ENCODE data around the gene TMEM141. TPM values are rescaled to one million over a fixed set of nuclear protein-coding genes. Genes with fewer than 3 reads are reported as not detected.
A peak's percentile ranks its signal among the peaks of the same experiment; 100 is the strongest.

TMEM141 gene
- total RNA-seq (2022) (64.1 and 75.8 TPM in 2 replicates), Bru-seq, nascent RNA (percentile 71 among the genes with signal in this experiment), BruChase-seq, experiment 1, labeled RNA remaining after a 6-hour chase (percentile 86 among the genes with signal in this experiment), BruChase-seq, experiment 2, labeled RNA remaining after a 2-hour chase (percentile 71 among the genes with signal in this experiment)
- long read RNA-seq, transcript TMEM141-201 (5 exons, 768 nt), result major isoform, 52 of 71 reads
- long read RNA-seq, transcript TMEM141-202 (5 exons, 839 nt), result minor isoform, 5 of 71 reads
- long read RNA-seq, transcript TMEM141-204 (4 exons, 683 nt), result minor isoform, 6 of 71 reads
- long read RNA-seq, partial matches to known transcripts, result 1 of 71 reads
- long read RNA-seq, other reads (novel, unspliced or antisense), result 6 of 71 reads

GRCh38 chr9:136790640-136791515 lies at the start of gene TMEM141:
Gene TMEM141, plus strand, starts transcription at chr9:136791344. Its CDS starts 27 bp downstream, at chr9:136791371.
- Mint-ChIP-seq H3K9me3 (ENCODE audit: low read depth, unreplicated experiment) (no peaks in the 10 kb centered on the region), H3K36me3 (ENCODE audit: insufficient read depth, unreplicated experiment) (peaks cover 36% of the 10 kb centered on the region), H3K27me3 (ENCODE audit: unreplicated experiment) (peaks cover 3% of the 10 kb centered on the region), H3K4me1 (ENCODE audit: low read depth, unreplicated experiment) (peaks cover 30% of the 10 kb centered on the region), H3K27ac (ENCODE audit: unreplicated experiment) (peak within 1 kb of the TSS; percentile 52), H3K4me3 (ENCODE audit: low read depth, unreplicated experiment) (peak within 1 kb of the TSS; percentile 72)
- CTCF ChIA-PET, result interaction anchor here (0.6 to 1.0 kb wide), 5 partner anchors 8 to 339 kb away, joined by 3 to 5 read pairs (median 3); partner anchors contain the start of gene AJM1
- BruUV-seq (replicated peaks), result no TSS peak
- TF ChIP-seq CTCF (IDR thresholded peaks at IDR 0.05; ENCODE audit: unreplicated experiment), result no peak
- peak; percentile 98 for DNase-seq
- intact Hi-C loops (cut with micrococcal nuclease; ENCODE audit: unreplicated experiment), result no loop called here

- DNase-seq, result no peak
- H3K36me3 Mint-ChIP-seq (ENCODE audit: insufficient read depth, unreplicated experiment), result no peaks in the 10 kb centered on the region
- BruUV-seq (replicated peaks), result no TSS peak
- no peaks in the 10 kb centered on the region for H3K9me3 Mint-ChIP-seq (ENCODE audit: low read depth, unreplicated experiment)
- no peaks in the 10 kb centered on the region for H3K4me1 Mint-ChIP-seq (ENCODE audit: low read depth, unreplicated experiment)
- CTCF ChIA-PET, result no interaction called here
- TF ChIP-seq CTCF (IDR thresholded peaks at IDR 0.05; ENCODE audit: unreplicated experiment), result no peak
- peak overlapping the region; percentile 37 for H3K4me3 Mint-ChIP-seq (ENCODE audit: low read depth, unreplicated experiment)
- H3K27me3 Mint-ChIP-seq (ENCODE audit: unreplicated experiment), result peaks cover 62% of the 10 kb centered on the region
- intact Hi-C loops (cut with micrococcal nuclease; ENCODE audit: unreplicated experiment), result no loop called here
- no peak overlapping the region for H3K27ac Mint-ChIP-seq (ENCODE audit: unreplicated experiment)
Observed at GRCh38 chr9:136741883-136742571, 49.1 kb upstream of the TMEM141 start.

GRCh38 chr9:136742591-136743391 lies 48.4 kb upstream of the TMEM141 start, which contains the start of gene LCN10:
Gene LCN10, minus strand, starts transcription at chr9:136742940. Its CDS starts 37 bp downstream, at chr9:136742903.
- Mint-ChIP-seq H3K27ac (ENCODE audit: unreplicated experiment) (no peak within 1 kb of the TSS), H3K36me3 (ENCODE audit: insufficient read depth, unreplicated experiment) (no peaks in the 10 kb centered on the region), H3K4me3 (ENCODE audit: low read depth, unreplicated experiment) (peak within 1 kb of the TSS; percentile 37), H3K27me3 (ENCODE audit: unreplicated experiment) (peaks cover 69% of the 10 kb centered on the region), H3K4me1 (ENCODE audit: low read depth, unreplicated experiment) (no peaks in the 10 kb centered on the region), H3K9me3 (ENCODE audit: low read depth, unreplicated experiment) (no peaks in the 10 kb centered on the region)
- intact Hi-C loops (cut with micrococcal nuclease; ENCODE audit: unreplicated experiment), result no loop called here
- no TSS peak for BruUV-seq (replicated peaks)
- DNase-seq, result peak; percentile 43
- TF ChIP-seq CTCF (IDR thresholded peaks at IDR 0.05; ENCODE audit: unreplicated experiment), result peak; percentile 27
- CTCF ChIA-PET, result no interaction called here
